CD14-positive monocyte (primary cell): ENCODE measurements around the gene KHSRP. TPM values are rescaled to one million over a fixed set of nuclear protein-coding genes. Genes with fewer than 3 reads are reported as not detected.

ENCODE experiments used
- DNase-seq, 3 donors: peaks; one replicate each; pipeline ENCODE4 v3.0.0-alpha.2; 2011 to 2022
- H2AFZ ChIP-seq: 2 replicates; pipeline ENCODE4 v1.6.0; 2012; ENCODE audit warnings: mild to moderate bottlenecking, low read depth, low read length, inconsistent platforms; ENCODE audit not compliant: insufficient read depth, poor library complexity, severe bottlenecking
- H3K27ac ChIP-seq, 2 donors: 1 replicate in 1 of 2; 2 replicates in 1 of 2; pipeline ENCODE4 v1.5.1; 2012 to 2013; ENCODE audit warnings: low read length in 2 of 2, control low read depth in 1 of 2, inconsistent platforms in 1 of 2, low read depth in 1 of 2, mild to moderate bottlenecking in 1 of 2
- H3K27me3 ChIP-seq, 2 donors: one replicate each; pipeline versions ENCODE4 v1.6.0 to v1.6.1; 2011 to 2013; ENCODE audit warnings: low read length in 2 of 2; ENCODE audit not compliant: control insufficient read depth in 2 of 2, insufficient read depth in 2 of 2
- H3K36me3 ChIP-seq, 2 donors: replicated peaks in 1 of 2; 1 replicate in 1 of 2; 2 replicates in 1 of 2; pipeline versions ENCODE4 v1.5.1 to v1.6.1; 2012 to 2013; ENCODE audit warnings: low read length in 2 of 2, control low read depth in 1 of 2, inconsistent platforms in 1 of 2, mild to moderate bottlenecking in 1 of 2; ENCODE audit not compliant: insufficient read depth in 2 of 2, control insufficient read depth in 1 of 2
- H3K4me1 ChIP-seq, 2 donors: 1 replicate in 1 of 2; 2 replicates in 1 of 2; pipeline versions ENCODE4 v1.5.1 to v1.6.1; 2012 to 2013; ENCODE audit warnings: low read length in 2 of 2, control low read depth in 1 of 2, inconsistent platforms in 1 of 2, mild to moderate bottlenecking in 1 of 2, moderate library complexity in 1 of 2; ENCODE audit not compliant: insufficient read depth in 2 of 2, control insufficient read depth in 1 of 2
- H3K4me2 ChIP-seq: replicated peaks from 2 replicates; pipeline ENCODE3; 2012; ENCODE audit warnings: low read length, moderate library complexity, mild to moderate bottlenecking; ENCODE audit not compliant: poor library complexity, severe bottlenecking; ENCODE audit errors: extremely low read depth
- H3K4me3 ChIP-seq, 3 experiments: fragments of 200-600 bp in 1 of 3; sonication (generic) in 1 of 3; replicated peaks in 1 of 3; 1 replicate in 2 of 3; 2 replicates in 1 of 3; pipeline ENCODE4 v1.5.1; 2011 to 2013; ENCODE audit warnings: low read length in 3 of 3, mild to moderate bottlenecking in 3 of 3, control low read depth in 2 of 3, low read depth in 2 of 3, inconsistent platforms in 1 of 3, moderate library complexity in 1 of 3
- H3K79me2 ChIP-seq: 2 replicates; pipeline ENCODE4 v1.6.0; 2012; ENCODE audit warnings: mild to moderate bottlenecking, control low read depth, inconsistent platforms, low read length, moderate library complexity; ENCODE audit not compliant: insufficient read depth
- H3K9ac ChIP-seq: 2 replicates; pipeline ENCODE4 v1.6.0; 2017; ENCODE audit warnings: low read length, mild to moderate bottlenecking; ENCODE audit not compliant: insufficient read depth, poor library complexity, severe bottlenecking
- H3K9me3 ChIP-seq, 2 donors: replicated peaks in 1 of 2; 1 replicate in 1 of 2; 2 replicates in 1 of 2; pipeline versions ENCODE4 v1.5.1 to v1.6.1; 2012 to 2013; ENCODE audit warnings: low read length in 2 of 2, control low read depth in 1 of 2; ENCODE audit not compliant: control insufficient read depth in 1 of 2, insufficient read depth in 1 of 2
- H4K20me1 ChIP-seq: 2 replicates; pipeline ENCODE4 v1.6.0; 2012; ENCODE audit warnings: mild to moderate bottlenecking, low read length, control low read depth, moderate library complexity; ENCODE audit not compliant: insufficient read depth
- H3K27ac Mint-ChIP-seq, 7 donors: one replicate each; pipeline ENCODE4 v1.8.0; 2020; ENCODE audit warnings: mild to moderate bottlenecking in 7 of 7, mixed read lengths in 7 of 7, moderate library complexity in 6 of 7, inconsistent platforms in 2 of 7
- H3K27me3 Mint-ChIP-seq, 3 donors: one replicate each; pipeline ENCODE4 v1.8.0; 2021 to 2022; ENCODE audit warnings: low read depth in 3 of 3, mild to moderate bottlenecking in 3 of 3, mixed read lengths in 3 of 3, moderate library complexity in 3 of 3, inconsistent platforms in 1 of 3
- H3K36me3 Mint-ChIP-seq, 2 donors: one replicate each; pipeline ENCODE4 v1.8.0; 2020; ENCODE audit warnings: mixed read lengths in 2 of 2, inconsistent platforms in 1 of 2, mild to moderate bottlenecking in 1 of 2
- H3K4me1 Mint-ChIP-seq: one replicate; pipeline ENCODE4 v1.8.0; 2020; ENCODE audit warnings: mild to moderate bottlenecking, mixed read lengths
- H3K4me3 Mint-ChIP-seq, 2 donors: one replicate each; pipeline ENCODE4 v1.8.0; 2020; ENCODE audit warnings: mild to moderate bottlenecking in 2 of 2, mixed read lengths in 2 of 2, moderate library complexity in 1 of 2
- H3K9me3 Mint-ChIP-seq, 7 donors: one replicate each; pipeline ENCODE4 v1.8.0; 2020 to 2022; ENCODE audit warnings: mixed read lengths in 7 of 7, mild to moderate bottlenecking in 6 of 7, moderate library complexity in 6 of 7, inconsistent platforms in 2 of 7
- WGBS: methylation state at CpG from one replicate; pipeline ENCODE4 v1.1.5; 2013; ENCODE audit warnings: missing lambda C conversion rate; ENCODE audit not compliant: insufficient coverage; 5-methylcytosine and 5-hydroxymethylcytosine counted together
- intact Hi-C, 2 donors: fragments of 100-400 bp; cut with micrococcal nuclease; formaldehyde crosslinking; loops; one replicate each; pipeline versions ENCODE4 v1.15.0 to v1.15.1; 2023
- polyA plus RNA-seq, 3 donors: library from polyadenylated mRNA; depleted of rRNA in 1 of 3; unstranded in 2 of 3; stranded (reverse) in 1 of 3; fragments of 300-500 nt in 2 of 3; fragments of >200 nt in 1 of 3; fragmentation: Illumina TruSeq in 2 of 3; gene quantifications; 1 replicate in 2 of 3; 2 replicates in 1 of 3; pipeline ENCODE4 v1.2.3, GENCODE V29; 2012 to 2021
- TF ChIP-seq, protein P1 (sequence below): fragments of 200-600 bp; IDR thresholded peaks from one replicate; pipeline ENCODE4 v1.8.0; 2022; ENCODE audit warnings: antibody characterized with exemption, mild to moderate bottlenecking

The KHSRP gene
- polyA plus RNA-seq, 3 donors: 8.6 to 63.3 (median 9.1) TPM

DNA sequence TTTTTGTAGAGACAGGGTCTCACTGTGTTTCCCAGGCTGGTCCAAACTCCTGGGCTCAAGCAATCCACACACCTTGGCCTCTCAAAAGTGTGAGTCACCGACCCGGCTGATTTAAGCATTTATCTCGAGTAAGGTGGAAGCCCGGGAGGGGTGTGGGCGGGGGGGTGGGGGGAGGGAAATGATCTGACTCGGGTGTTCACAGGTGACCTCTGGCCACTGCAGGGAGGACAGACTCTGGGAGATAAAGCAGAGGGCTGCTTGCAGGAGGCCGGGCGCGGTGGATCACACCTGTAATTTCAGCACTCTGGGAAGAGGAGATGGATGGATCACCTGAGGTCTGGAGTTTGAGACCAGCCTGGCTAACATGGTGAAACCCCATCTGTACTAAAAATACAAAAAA is 49.0 kb upstream of the KHSRP start:
- peaks cover 44 to 79% of the 10 kb centered on the region in 2 donors for H3K36me3 Mint-ChIP-seq
- no peaks in the 10 kb centered on the region for H3K9me3 ChIP-seq
- no peaks in the 10 kb centered on the region for H3K4me1 ChIP-seq
- no peak for DNase-seq
- intact Hi-C loops: no loop called here
- no peak overlapping the region for H3K4me3 Mint-ChIP-seq
- H3K27ac ChIP-seq: no peak overlapping the region
- H3K4me1 Mint-ChIP-seq: peaks cover under 1% of the 10 kb centered on the region
- H3K4me3 ChIP-seq: no peak overlapping the region
- H3K36me3 ChIP-seq: peaks cover 43 to 74% of the 10 kb centered on the region in 2 donors
- 96% methylated on average over 4 of the region's 9 CpGs for WGBS
- peaks cover 0 to 3% (median 0%) of the 10 kb centered on the region in 3 donors for H3K27me3 Mint-ChIP-seq
- no peaks in the 10 kb centered on the region for H3K79me2 ChIP-seq
- H4K20me1 ChIP-seq: no peaks in the 10 kb centered on the region
- no peaks in the 10 kb centered on the region for H3K27me3 ChIP-seq
- H3K27ac Mint-ChIP-seq: no peak overlapping the region
- no peak overlapping the region for H2AFZ ChIP-seq
- peaks cover 0 to 6% (median 0%) of the 10 kb centered on the region in 7 donors for H3K9me3 Mint-ChIP-seq
- H3K9ac ChIP-seq: no peak overlapping the region
- TF ChIP-seq, protein P1, sequence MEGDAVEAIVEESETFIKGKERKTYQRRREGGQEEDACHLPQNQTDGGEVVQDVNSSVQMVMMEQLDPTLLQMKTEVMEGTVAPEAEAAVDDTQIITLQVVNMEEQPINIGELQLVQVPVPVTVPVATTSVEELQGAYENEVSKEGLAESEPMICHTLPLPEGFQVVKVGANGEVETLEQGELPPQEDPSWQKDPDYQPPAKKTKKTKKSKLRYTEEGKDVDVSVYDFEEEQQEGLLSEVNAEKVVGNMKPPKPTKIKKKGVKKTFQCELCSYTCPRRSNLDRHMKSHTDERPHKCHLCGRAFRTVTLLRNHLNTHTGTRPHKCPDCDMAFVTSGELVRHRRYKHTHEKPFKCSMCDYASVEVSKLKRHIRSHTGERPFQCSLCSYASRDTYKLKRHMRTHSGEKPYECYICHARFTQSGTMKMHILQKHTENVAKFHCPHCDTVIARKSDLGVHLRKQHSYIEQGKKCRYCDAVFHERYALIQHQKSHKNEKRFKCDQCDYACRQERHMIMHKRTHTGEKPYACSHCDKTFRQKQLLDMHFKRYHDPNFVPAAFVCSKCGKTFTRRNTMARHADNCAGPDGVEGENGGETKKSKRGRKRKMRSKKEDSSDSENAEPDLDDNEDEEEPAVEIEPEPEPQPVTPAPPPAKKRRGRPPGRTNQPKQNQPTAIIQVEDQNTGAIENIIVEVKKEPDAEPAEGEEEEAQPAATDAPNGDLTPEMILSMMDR: no peak
- no peak overlapping the region for H3K4me2 ChIP-seq

- no peak overlapping the region for H3K27ac ChIP-seq
- TF ChIP-seq, protein P1: no peak
- peaks cover 46 to 78% of the 10 kb centered on the region in 2 donors for H3K36me3 ChIP-seq
- H3K79me2 ChIP-seq: no peaks in the 10 kb centered on the region
- peaks cover 0 to 6% (median 0%) of the 10 kb centered on the region in 7 donors for H3K9me3 Mint-ChIP-seq
- DNase-seq: no peak
- intact Hi-C loops: no loop called here
- H3K9me3 ChIP-seq: no peaks in the 10 kb centered on the region
- WGBS: 90% methylated on average over 3 of the region's 4 CpGs
- no peak overlapping the region for H3K4me2 ChIP-seq
- H3K36me3 Mint-ChIP-seq: peaks cover 51 to 80% of the 10 kb centered on the region in 2 donors
- no peak overlapping the region for H3K9ac ChIP-seq
- no peak overlapping the region for H3K4me3 ChIP-seq
- no peaks in the 10 kb centered on the region for H3K27me3 ChIP-seq
- no peaks in the 10 kb centered on the region for H3K4me1 ChIP-seq
- no peak overlapping the region for H3K27ac Mint-ChIP-seq
- peaks cover 0 to 5% (median 0%) of the 10 kb centered on the region in 3 donors for H3K27me3 Mint-ChIP-seq
- H4K20me1 ChIP-seq: no peaks in the 10 kb centered on the region
- peaks cover 7% of the 10 kb centered on the region for H3K4me1 Mint-ChIP-seq
- H3K4me3 Mint-ChIP-seq: no peak overlapping the region
- H2AFZ ChIP-seq: no peak overlapping the region
Measured at GRCh38 chr19:6472713-6473112, 48.1 kb upstream of the KHSRP start.
